ENCODE data around the gene TANC1. TPM values are rescaled to one million over a fixed set of nuclear protein-coding genes. Genes with fewer than 3 reads are reported as not detected.

The TANC1 gene
- total RNA-seq, 1 experiment from 2014 or later = 2.5 TPM

- peaks cover 0 to 4% (median 2%) of the 10 kb centered on the region in 3 experiments; a peak in 3 of 7 replicates for H3K36me3 Mint-ChIP-seq (ENCODE audit: insufficient read depth in 1 of 3, low read depth in 3 of 3)
- Histone ChIP-seq H2BK12ac (ENCODE audit: insufficient read length, low read depth, low read length) (no peak overlapping the region), H2AK5ac (ENCODE audit: insufficient read length, low read length) (no peak overlapping the region), H3K18ac (ENCODE audit: insufficient read length, low read depth, low read length) (no peak overlapping the region), H4K91ac (ENCODE audit: insufficient read length, low read depth, low read length) (no peak overlapping the region), H3K4ac (ENCODE audit: low read depth, low read length) (no peak overlapping the region), H3K79me2 (ENCODE audit: insufficient read depth, low read length) (no peaks in the 10 kb centered on the region), H3K14ac (ENCODE audit: insufficient read depth, low read length) (no peak overlapping the region), H4K20me1 (ENCODE audit: control insufficient read depth, insufficient read depth, insufficient read length) (no peaks in the 10 kb centered on the region), H3K4me2 (ENCODE audit: insufficient read depth, insufficient read length, low read length) (no peak overlapping the region), H2AFZ (ENCODE audit: low read length) (no peak overlapping the region), H3T11ph (ENCODE audit: low read length) (no peak overlapping the region), H3K9ac (ENCODE audit: extremely low read depth, insufficient read length, low read length) (no peak overlapping the region), H2BK120ac (ENCODE audit: low read depth, low read length, poor library complexity, severe bottlenecking) (no peak overlapping the region), H4K5ac (ENCODE audit: insufficient read length, low read depth, low read length) (no peak overlapping the region), H3K56ac (ENCODE audit: insufficient read length, low read depth, low read length) (no peak overlapping the region), H3K23me2 (ENCODE audit: insufficient read length, low read depth, low read length, poor library complexity, severe bottlenecking) (no peaks in the 10 kb centered on the region), H3K79me1 (ENCODE audit: insufficient read depth, low read depth, low read length, poor library complexity, severe bottlenecking) (no peaks in the 10 kb centered on the region), H3K27ac (ENCODE audit: insufficient read length, low read depth, low read length) (no peak overlapping the region), H2BK15ac (ENCODE audit: low read depth, low read length) (no peak overlapping the region), H2BK5ac (ENCODE audit: insufficient read length, low read length) (no peak overlapping the region), H3K27me3 (ENCODE audit: insufficient read depth, low read length) (no peaks in the 10 kb centered on the region), H3K4me1 (ENCODE audit: insufficient read depth, low read length) (no peaks in the 10 kb centered on the region), H4K8ac (replicated peaks; ENCODE audit: insufficient read length, low read depth, low read length) (no peak overlapping the region), H3K9me3 (ENCODE audit: control insufficient read depth, low read depth, low read length) (no peaks in the 10 kb centered on the region), H2BK20ac (ENCODE audit: low read depth, low read length, poor library complexity, severe bottlenecking) (no peak overlapping the region), H3K23ac (ENCODE audit: insufficient read length, low read depth, low read length) (no peak overlapping the region)
- peaks cover 7 to 8% of the 10 kb centered on the region in 2 experiments; a peak in 3 of 4 replicates for H3K4me1 Mint-ChIP-seq
- H3K27ac Mint-ChIP-seq = no peak overlapping the region
- no peak for DNase-seq
- peak; percentile 46 for TF ChIP-seq CTCF (conservative IDR thresholded peaks at IDR 0.05)
- no peaks in the 10 kb centered on the region for H3K9me3 Mint-ChIP-seq
- H3K4me3 Mint-ChIP-seq = no peak overlapping the region
- H3K27me3 Mint-ChIP-seq (ENCODE audit: low read depth) = no peaks in the 10 kb centered on the region
- no CpG with 5 or more reads among the region's 14 CpGs for WGBS (ENCODE audit: extremely low coverage, insufficient read length, low lambda C conversion rate)
Measured at GRCh38 chr2:159185401-159186130, 217.1 kb downstream of the TANC1 start.
